GM19395 (cell line): ENCODE results near the gene ADIPOR2.
"Not testable (repeated sequence)": the region's sequence is repeated elsewhere in the genome, so short reads cannot be mapped to it uniquely, and the experiment has no call there.

Source experiments
- ATAC-seq: cut with Tn5 transposase; IDR thresholded peaks from one replicate; pipeline ENCODE4 v1.9.1; 2021; ENCODE audit warnings: mild to moderate bottlenecking, moderate library complexity; ENCODE audit not compliant: unreplicated experiment

The ADIPOR2 gene

GRCh38 chr12:1731019-1731687 lies 40.3 kb downstream of the ADIPOR2 start:
- no peak for ATAC-seq

GRCh38 chr12:1731688-1732078 lies 40.8 kb downstream of the ADIPOR2 start:
- not testable (repeated sequence) for ATAC-seq

GRCh38 chr12:1732914-1733313 lies 42.0 kb downstream of the ADIPOR2 start:
- ATAC-seq: no peak

- ATAC-seq: not testable (repeated sequence)
Measured at GRCh38 chr12:1733712-1734111, 42.8 kb downstream of the ADIPOR2 start.

- no peak for ATAC-seq
Measured at GRCh38 chr12:1737652-1738286, 46.9 kb downstream of the ADIPOR2 start.

- ATAC-seq: no peak
Measured at GRCh38 chr12:1738446-1738845, 47.6 kb downstream of the ADIPOR2 start.

GRCh38 chr12:1739368-1739767 lies 48.5 kb downstream of the ADIPOR2 start:
- no peak for ATAC-seq

- ATAC-seq: no peak
Measured at GRCh38 chr12:1740161-1740948, 49.5 kb downstream of the ADIPOR2 start.

- ATAC-seq: no peak
Measured at GRCh38 chr12:1741154-1741949, 50.5 kb downstream of the ADIPOR2 start.

GRCh38 chr12:1744932-1745331 lies 54.1 kb downstream of the ADIPOR2 start:
- no peak for ATAC-seq

- no peak for ATAC-seq
Measured at GRCh38 chr12:1747609-1748008, 56.7 kb downstream of the ADIPOR2 start.

GRCh38 chr12:1749019-1749418 lies 58.1 kb downstream of the ADIPOR2 start:
- ATAC-seq: no peak

- ATAC-seq: no peak
Measured at GRCh38 chr12:1750300-1750699, 59.4 kb downstream of the ADIPOR2 start.

- ATAC-seq: no peak
Measured at GRCh38 chr12:1758376-1758775, 67.5 kb downstream of the ADIPOR2 start.

- no peak for ATAC-seq
Measured at GRCh38 chr12:1758887-1759286, 68.0 kb downstream of the ADIPOR2 start.

- ATAC-seq: no peak
Measured at GRCh38 chr12:1760566-1761382, 69.9 kb downstream of the ADIPOR2 start.

- no peak for ATAC-seq
Measured at GRCh38 chr12:1761857-1762256, 71.0 kb downstream of the ADIPOR2 start.

- ATAC-seq: no peak
Measured at GRCh38 chr12:1763153-1763552, 72.3 kb downstream of the ADIPOR2 start.

GRCh38 chr12:1766110-1766509 lies 75.2 kb downstream of the ADIPOR2 start:
- ATAC-seq: no peak

- ATAC-seq: no peak
Measured at GRCh38 chr12:1767407-1768090, 76.7 kb downstream of the ADIPOR2 start.
